KOPT-K1 (cell line): Measurements from ENCODE around the gene C3orf38.
"Not testable (repeated sequence)": the region's sequence is repeated elsewhere in the genome, so short reads cannot be mapped to it uniquely, and the experiment has no call there.

Experiments
- H3K27ac ChIP-seq: fragments of 200-600 bp; sonication (generic); 2 replicates; pipeline ENCODE4 v1.5.1; 2016; ENCODE audit warnings: antibody characterized with exemption, mild to moderate bottlenecking, low read depth, low read length; ENCODE audit not compliant: poor library complexity, severe bottlenecking
- H3K36me3 ChIP-seq: fragments of 200-600 bp; sonication (generic); 2 replicates; pipeline ENCODE4 v1.5.1; 2017; ENCODE audit warnings: antibody characterized with exemption, mild to moderate bottlenecking, low read length, moderate library complexity; ENCODE audit not compliant: insufficient read depth
- H3K9me3 ChIP-seq: fragments of 200-600 bp; sonication (generic); 2 replicates; pipeline ENCODE4 v1.5.1; 2017; ENCODE audit warnings: antibody characterized with exemption, low read length, mild to moderate bottlenecking; ENCODE audit not compliant: insufficient read depth, poor library complexity, severe bottlenecking

C3orf38 gene

GRCh38 chr3:88142094-88142624 is 7.6 kb upstream of the C3orf38 start:
- no peaks in the 10 kb centered on the region for H3K9me3 ChIP-seq
- H3K36me3 ChIP-seq = peaks cover 60% of the 10 kb centered on the region
- H3K27ac ChIP-seq = no peak overlapping the region

DNA sequence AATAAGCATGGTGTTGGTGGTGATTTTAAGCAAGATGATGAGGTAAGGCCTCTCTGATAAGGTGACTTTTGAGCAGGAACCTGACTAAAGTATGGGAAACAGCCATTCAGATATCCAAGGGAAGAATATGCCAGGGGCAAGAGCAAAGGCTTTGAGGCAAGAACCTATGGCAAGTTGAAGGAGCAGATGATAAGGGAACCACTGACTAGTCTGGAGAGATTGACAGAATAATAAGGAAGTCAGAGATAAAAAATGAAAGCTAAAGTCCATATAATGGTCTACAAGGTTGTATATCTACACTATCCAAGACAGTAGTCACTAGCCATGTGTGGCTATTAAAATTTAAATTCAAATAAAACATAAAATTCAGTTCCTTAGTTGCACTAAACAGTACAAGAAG is 2.5 kb upstream of the C3orf38 start:
- Histone ChIP-seq H3K9me3 (no peaks in the 10 kb centered on the region), H3K36me3 (peaks cover 9% of the 10 kb centered on the region), H3K27ac (no peak overlapping the region)

DNA sequence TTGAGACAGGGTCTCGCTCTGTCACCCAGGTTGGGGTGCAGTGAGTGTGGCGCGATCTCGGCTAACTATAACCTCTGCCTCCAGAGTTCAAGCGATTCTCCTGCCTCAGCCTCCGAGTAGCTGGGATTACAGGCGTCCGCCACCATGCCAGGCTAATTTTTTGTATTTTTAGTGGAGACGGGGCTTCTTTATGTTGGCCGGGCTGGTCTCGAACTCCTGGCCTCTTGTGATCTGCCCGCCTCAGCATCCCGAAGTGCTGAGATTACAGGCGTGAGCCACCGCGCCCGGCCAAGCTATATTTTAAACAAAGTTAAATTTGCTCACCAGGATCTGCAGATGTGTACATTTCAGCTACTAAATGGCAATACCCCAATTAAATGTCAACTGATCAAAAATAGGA is 1.1 kb upstream of the C3orf38 start:
- Histone ChIP-seq H3K9me3 (no peaks in the 10 kb centered on the region), H3K36me3 (peaks cover 13% of the 10 kb centered on the region), H3K27ac (peak overlapping the region; percentile 94)

GRCh38 chr3:88149101-88149508 is 654 bp upstream of the C3orf38 start:
- Histone ChIP-seq H3K36me3 (peaks cover 15% of the 10 kb centered on the region), H3K9me3 (no peaks in the 10 kb centered on the region), H3K27ac (peak overlapping the region; percentile 94)

DNA sequence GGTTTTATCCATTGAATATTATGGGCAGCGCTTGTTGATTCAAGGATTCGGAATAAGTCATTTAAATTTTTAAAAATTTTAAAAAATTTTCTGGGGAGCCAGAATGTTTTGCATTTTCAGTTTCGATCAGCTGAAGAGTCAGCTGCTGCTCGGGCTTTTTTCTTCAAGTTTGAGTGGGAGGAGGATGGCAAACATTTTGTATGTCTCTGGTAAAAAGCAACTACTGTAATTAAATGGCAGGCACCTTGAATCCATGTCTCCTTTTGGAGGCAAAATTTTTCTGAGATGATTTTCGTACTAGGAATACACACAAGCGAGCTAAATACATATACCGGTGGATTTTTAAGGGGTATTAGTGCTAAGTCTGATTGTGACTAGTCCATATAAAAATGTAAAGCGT is 612 bp downstream of the C3orf38 start:
- H3K9me3 ChIP-seq = no peaks in the 10 kb centered on the region
- peak overlapping the region; percentile 94 for H3K27ac ChIP-seq
- peaks cover 28% of the 10 kb centered on the region for H3K36me3 ChIP-seq

DNA sequence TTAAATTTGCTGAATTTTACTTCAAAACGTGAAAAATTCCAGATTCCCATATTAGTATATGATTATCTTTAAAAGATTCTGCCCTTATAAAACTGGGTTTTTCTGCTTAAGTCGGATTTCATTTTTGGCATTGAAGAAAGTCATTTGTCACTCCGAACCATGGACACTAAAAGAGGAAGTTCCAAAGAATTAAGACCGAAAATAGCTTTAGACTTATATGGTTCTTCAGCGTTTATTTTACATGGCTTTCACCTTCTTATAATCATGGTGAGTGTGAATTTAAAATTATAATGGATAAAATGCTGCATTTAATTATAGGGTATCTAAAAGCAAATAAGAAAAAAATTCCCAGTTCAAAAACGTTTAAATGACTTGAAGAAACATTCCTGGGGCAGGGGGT is 1.0 kb downstream of the C3orf38 start:
- peak overlapping the region; percentile 94 for H3K27ac ChIP-seq
- H3K36me3 ChIP-seq = peaks cover 32% of the 10 kb centered on the region

GRCh38 chr3:88151358-88151757 is 1.6 kb downstream of the C3orf38 start:
- Histone ChIP-seq H3K36me3 (peaks cover 38% of the 10 kb centered on the region), H3K9me3 (no peaks in the 10 kb centered on the region), H3K27ac (peak overlapping the region; percentile 16)

More for the DNA sequence above, 1.0 kb downstream of the C3orf38 start:
- H3K9me3 ChIP-seq = no peaks in the 10 kb centered on the region

- Histone ChIP-seq H3K36me3 (peaks cover 53% of the 10 kb centered on the region), H3K9me3 (no peaks in the 10 kb centered on the region), H3K27ac (no peak overlapping the region)
Measured at GRCh38 chr3:88152841-88153240, 3.1 kb downstream of the C3orf38 start.

GRCh38 chr3:88166419-88166971 is 16.7 kb downstream of the C3orf38 start:
- Histone ChIP-seq H3K27ac (no peak overlapping the region), H3K36me3 (peaks cover 28% of the 10 kb centered on the region), H3K9me3 (no peaks in the 10 kb centered on the region)

DNA sequence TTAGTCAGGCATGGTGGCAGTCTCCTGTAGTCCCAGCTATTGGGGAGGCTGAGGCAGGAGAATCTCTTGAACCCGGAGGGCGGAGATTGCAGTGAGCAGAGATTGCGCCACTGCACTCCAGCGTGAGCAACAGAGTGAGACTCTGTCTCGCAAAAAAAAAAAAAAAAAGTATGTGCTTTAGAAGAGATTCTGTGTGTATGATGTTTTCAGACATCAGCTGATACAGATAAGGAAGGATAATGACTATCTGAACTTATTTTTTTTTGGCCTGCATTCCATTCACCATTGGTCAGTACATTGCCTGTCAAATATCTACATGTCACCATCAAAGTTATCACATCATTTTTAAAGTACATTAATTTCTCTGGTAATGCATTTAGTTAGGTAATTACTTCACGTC is 17.4 kb downstream of the C3orf38 start:
- peaks cover 22% of the 10 kb centered on the region for H3K36me3 ChIP-seq
- no peaks in the 10 kb centered on the region for H3K9me3 ChIP-seq
- H3K27ac ChIP-seq = no peak overlapping the region

DNA sequence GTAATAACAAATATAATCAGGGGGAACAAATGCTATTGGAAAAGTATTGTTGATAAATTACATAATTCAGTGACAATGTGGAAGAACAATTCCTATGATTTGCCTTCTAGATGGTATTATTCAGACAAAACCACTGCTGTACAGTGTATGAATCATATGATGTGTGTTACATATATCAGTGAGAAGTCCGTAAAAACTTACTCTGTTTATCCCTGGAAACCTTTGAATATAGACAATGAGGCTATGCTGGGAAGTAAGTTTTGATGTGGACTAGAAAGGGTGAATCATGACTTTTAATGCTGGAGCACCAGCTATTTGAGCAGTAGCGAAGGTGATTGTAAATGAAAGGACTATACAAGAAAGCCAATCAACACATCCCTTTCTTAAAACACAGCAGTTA is 17.9 kb downstream of the C3orf38 start:
- Histone ChIP-seq H3K36me3 (peaks cover 17% of the 10 kb centered on the region), H3K9me3 (no peaks in the 10 kb centered on the region), H3K27ac (no peak overlapping the region)

GRCh38 chr3:88168171-88168570 is 18.4 kb downstream of the C3orf38 start:
- no peak overlapping the region for H3K27ac ChIP-seq
- peaks cover 13% of the 10 kb centered on the region for H3K36me3 ChIP-seq
- H3K9me3 ChIP-seq = no peaks in the 10 kb centered on the region

DNA sequence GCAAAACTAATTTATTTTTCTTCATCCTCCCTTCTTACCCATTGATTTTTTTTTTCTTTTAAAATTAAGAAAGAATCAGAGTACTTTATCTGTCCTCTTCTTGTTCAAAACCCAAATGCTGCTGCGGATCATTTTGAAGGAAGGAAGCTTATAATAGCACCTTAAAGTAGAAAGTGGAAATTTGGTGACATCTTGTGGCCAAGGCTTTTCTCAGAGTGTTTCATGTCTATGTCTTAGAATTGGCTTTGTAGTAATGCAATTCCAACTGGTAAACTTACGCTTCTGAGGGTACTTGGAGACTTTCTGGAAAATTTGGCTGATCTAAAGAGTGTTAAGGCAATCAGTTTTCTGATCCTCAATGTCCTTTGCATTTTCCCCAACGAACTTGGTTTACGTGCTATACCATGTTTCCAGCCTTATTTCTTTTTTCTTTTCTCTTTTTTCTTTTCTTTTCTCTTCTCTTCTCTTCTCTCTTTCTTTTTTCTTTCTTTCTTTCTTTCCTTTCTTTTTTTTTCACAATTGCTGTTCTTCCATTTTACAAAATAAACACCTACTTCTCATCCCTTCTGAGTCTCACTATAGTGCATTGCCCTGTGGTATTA is 30.7 kb downstream of the C3orf38 start:
- Histone ChIP-seq H3K9me3 (no peaks in the 10 kb centered on the region), H3K27ac (no peak overlapping the region)

DNA sequence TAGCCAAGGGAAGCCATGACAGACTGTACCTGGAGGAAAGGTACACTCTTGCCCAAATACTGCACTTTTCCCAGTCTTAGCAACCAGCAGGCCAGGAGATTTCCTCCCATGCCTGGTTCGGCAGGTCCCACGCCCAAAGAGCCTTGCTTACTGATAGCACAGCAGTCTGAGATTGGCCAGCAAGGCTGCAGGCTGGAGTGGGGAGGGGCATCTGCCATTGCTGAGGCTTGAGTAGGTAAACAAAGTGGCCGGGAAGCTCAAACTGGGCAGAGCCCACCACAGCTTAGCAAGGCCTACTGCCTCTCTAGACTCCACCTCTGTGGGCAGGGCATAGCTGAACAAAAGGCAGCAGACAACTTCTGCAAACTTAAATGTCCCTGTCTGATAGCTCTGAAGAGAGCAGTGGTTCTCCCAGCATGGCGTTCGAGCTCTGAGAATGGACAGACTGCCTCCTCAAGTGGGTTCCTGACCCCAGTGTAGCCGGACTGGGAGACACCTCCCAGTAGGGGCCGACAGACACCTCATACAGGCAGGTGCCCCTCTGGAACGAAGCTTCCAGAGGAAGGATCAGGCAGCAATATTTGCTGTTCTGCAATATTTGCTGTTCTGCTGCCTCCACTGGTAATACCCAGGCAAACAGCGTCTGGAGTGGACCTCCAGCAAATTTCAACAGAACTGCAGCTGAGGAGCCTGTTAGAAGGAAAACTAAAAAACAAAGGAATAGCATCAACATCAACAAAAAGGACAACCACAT is 32.6 kb downstream of the C3orf38 start:
- H3K9me3 ChIP-seq, H3K36me3 ChIP-seq, H3K27ac ChIP-seq: not testable (repeated sequence)

More for the DNA sequence above, 30.7 kb downstream of the C3orf38 start:
- no peaks in the 10 kb centered on the region for H3K36me3 ChIP-seq

DNA sequence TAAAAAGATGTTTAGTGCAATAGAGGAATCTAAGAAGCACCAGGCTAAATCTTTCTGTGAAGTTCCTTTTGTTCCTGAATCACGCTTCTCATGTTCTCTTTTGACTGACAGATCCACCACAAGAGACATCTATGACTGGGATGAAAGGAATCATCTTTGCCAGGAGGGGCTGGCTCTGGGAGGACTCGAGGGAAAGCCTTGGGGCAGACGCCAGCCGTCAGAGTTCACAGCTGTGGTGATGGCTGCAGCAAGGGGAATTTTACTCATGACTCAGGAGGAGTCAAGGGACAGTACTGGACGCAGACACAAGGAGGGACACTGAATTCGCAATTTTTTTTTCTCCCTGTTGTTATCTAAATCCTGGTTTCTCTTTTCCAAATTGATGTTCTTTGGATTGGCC is 38.7 kb downstream of the C3orf38 start:
- Histone ChIP-seq H3K27ac (no peak overlapping the region), H3K36me3 (no peaks in the 10 kb centered on the region), H3K9me3 (no peaks in the 10 kb centered on the region)
